PC-3 (cell line): ENCODE results near the gene CEACAM19. TPM values are rescaled to one million over a fixed set of nuclear protein-coding genes. Genes with fewer than 3 reads are reported as not detected.
A peak's percentile ranks its signal among the peaks of the same experiment; 100 is the strongest.

Experiments used
- ATAC-seq: fragments of 200-7000 bp; cut with Tn5 transposase; 2 replicates; pipeline ENCODE4 v1.9.1; 2020; ENCODE audit warnings: mild to moderate bottlenecking, moderate library complexity
- BruUV-seq: library from RNA; stranded (reverse); fragments of 400-500 nt; replicated peaks from 2 replicates; lab custom pipeline; 2021; lab: Mats Ljungman, UMichigan
- CTCF ChIA-PET: fragments of 300-600 bp; sonication (Branson Sonifier 250); formaldehyde crosslinking; loops from one replicate; lab custom pipeline; 2022; ENCODE audit warnings: antibody characterized with exemption; lab: Charles Lee
- POLR2A ChIA-PET: fragments of 300-600 bp; sonication (Branson Sonifier 250); formaldehyde crosslinking; loops from one replicate; lab custom pipeline; 2022; ENCODE audit warnings: antibody characterized with exemption; ENCODE audit not compliant: unreplicated experiment; lab: Charles Lee
- DNase-seq: peaks from one replicate; pipeline ENCODE4 v3.0.0-alpha.2; 2015
- H2AFZ ChIP-seq: fragments of 300-600 bp; sonication (generic); 2 replicates; pipeline ENCODE4 v1.6.0; 2016; ENCODE audit warnings: antibody characterized with exemption, low read length
- H3F3A ChIP-seq: fragments of 300-600 bp; sonication (generic); one replicate; pipeline ENCODE4 v1.6.0; 2017; ENCODE audit warnings: antibody characterized with exemption, low read length, control low read depth, mild to moderate bottlenecking; ENCODE audit not compliant: unreplicated experiment
- H3K27ac ChIP-seq: fragments of 300-600 bp; sonication (generic); 2 replicates; pipeline ENCODE4 v1.5.1; 2016; ENCODE audit warnings: mild to moderate bottlenecking, low read length
- H3K27me3 ChIP-seq: fragments of 300-600 bp; sonication (generic); 2 replicates; pipeline ENCODE4 v1.6.1; 2016; ENCODE audit warnings: low read length, mixed read lengths
- H3K36me3 ChIP-seq: fragments of 300-600 bp; sonication (generic); 2 replicates; pipeline ENCODE4 v1.6.1; 2016; ENCODE audit warnings: low read depth, mixed run types, low read length, mixed read lengths
- H3K4me1 ChIP-seq: fragments of 300-600 bp; sonication (generic); 2 replicates; pipeline ENCODE4 v1.5.1; 2016; ENCODE audit warnings: low read length; ENCODE audit not compliant: insufficient read depth
- H3K4me2 ChIP-seq: fragments of 300-600 bp; sonication (generic); 2 replicates; pipeline ENCODE4 v1.6.0; 2016; ENCODE audit warnings: low read length
- H3K4me3 ChIP-seq: fragments of 300-600 bp; sonication (generic); 2 replicates; pipeline ENCODE4 v1.5.1; 2016; ENCODE audit warnings: mild to moderate bottlenecking, low read length, mixed read lengths
- H3K79me2 ChIP-seq: fragments of 300-600 bp; sonication (generic); 2 replicates; pipeline ENCODE4 v1.6.1; 2017; ENCODE audit warnings: low read length, mixed read lengths
- H3K9ac ChIP-seq: fragments of 300-600 bp; sonication (generic); 2 replicates; pipeline ENCODE4 v1.6.0; 2016; ENCODE audit warnings: mild to moderate bottlenecking, low read length
- H3K9me2 ChIP-seq: fragments of 300-600 bp; sonication (generic); replicated peaks from 2 replicates; pipeline ENCODE4 v1.6.1; 2016; ENCODE audit warnings: mixed run types, low read length, mixed read lengths
- H3K9me3 ChIP-seq: fragments of 300-600 bp; sonication (generic); 2 replicates; pipeline ENCODE4 v1.6.1; 2016; ENCODE audit warnings: low read length, mixed read lengths
- H4K20me1 ChIP-seq: fragments of 300-600 bp; sonication (generic); 2 replicates; pipeline ENCODE4 v1.6.1; 2016; ENCODE audit warnings: low read length, mixed read lengths
- EZH2 ChIP-seq: fragments of 300-600 bp; sonication (generic); IDR thresholded peaks from one replicate; pipeline ENCODE4 v1.6.1; 2017; ENCODE audit warnings: antibody characterized with exemption, mild to moderate bottlenecking, low read length; ENCODE audit not compliant: unreplicated experiment
- EZH2phosphoT487 ChIP-seq: fragments of 300-600 bp; sonication (generic); IDR thresholded peaks from 2 replicates; pipeline ENCODE4 v1.6.1; 2018; ENCODE audit warnings: mild to moderate bottlenecking, antibody characterized with exemption, low read length, borderline replicate concordance
- intact Hi-C: fragments of 100-400 bp; cut with micrococcal nuclease; formaldehyde crosslinking; loops from 2 replicates; pipeline ENCODE4 v1.9.0; 2023
- total RNA-seq: library from RNA; depleted of rRNA; stranded (reverse); fragments of >200 nt; gene quantifications from 2 replicates; pipeline ENCODE4 v1.2.3, GENCODE V29; 2014
- TF ChIP-seq, protein P1 (sequence below): fragments of 300-600 bp; sonication (generic); conservative IDR thresholded peaks from 2 replicates; pipeline ENCODE4 v1.5.1; 2017; ENCODE audit warnings: antibody characterized with exemption, low read depth, mild to moderate bottlenecking, low read length

CEACAM19 gene
- total RNA-seq, 1 experiment from 2014 or later, result 4.3 TPM

DNA sequence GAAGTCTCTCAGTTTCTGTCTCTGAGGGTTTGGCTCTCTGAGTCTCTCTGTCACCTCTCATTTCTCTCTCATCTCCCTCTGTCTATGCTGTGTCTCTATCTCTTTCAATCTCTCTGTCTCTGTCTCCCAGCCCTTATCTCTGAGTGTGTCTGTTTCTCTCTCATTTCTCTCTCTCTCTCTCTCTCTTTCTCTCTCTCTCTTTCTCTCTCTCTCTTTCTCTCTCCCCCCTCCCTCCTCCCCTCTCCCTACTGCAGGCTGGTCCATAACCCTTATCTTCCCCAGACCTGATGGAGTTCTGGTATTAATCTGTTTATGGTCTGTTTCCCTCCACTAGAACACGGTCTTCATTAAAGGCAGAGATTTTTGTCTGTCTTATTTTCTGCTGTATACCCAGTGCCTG is 28.9 kb upstream of the CEACAM19 start:
- no peak for TF ChIP-seq EZH2
- TF ChIP-seq EZH2phosphoT487, result no peak
- TF ChIP-seq, protein P1, sequence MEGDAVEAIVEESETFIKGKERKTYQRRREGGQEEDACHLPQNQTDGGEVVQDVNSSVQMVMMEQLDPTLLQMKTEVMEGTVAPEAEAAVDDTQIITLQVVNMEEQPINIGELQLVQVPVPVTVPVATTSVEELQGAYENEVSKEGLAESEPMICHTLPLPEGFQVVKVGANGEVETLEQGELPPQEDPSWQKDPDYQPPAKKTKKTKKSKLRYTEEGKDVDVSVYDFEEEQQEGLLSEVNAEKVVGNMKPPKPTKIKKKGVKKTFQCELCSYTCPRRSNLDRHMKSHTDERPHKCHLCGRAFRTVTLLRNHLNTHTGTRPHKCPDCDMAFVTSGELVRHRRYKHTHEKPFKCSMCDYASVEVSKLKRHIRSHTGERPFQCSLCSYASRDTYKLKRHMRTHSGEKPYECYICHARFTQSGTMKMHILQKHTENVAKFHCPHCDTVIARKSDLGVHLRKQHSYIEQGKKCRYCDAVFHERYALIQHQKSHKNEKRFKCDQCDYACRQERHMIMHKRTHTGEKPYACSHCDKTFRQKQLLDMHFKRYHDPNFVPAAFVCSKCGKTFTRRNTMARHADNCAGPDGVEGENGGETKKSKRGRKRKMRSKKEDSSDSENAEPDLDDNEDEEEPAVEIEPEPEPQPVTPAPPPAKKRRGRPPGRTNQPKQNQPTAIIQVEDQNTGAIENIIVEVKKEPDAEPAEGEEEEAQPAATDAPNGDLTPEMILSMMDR, result no peak
- Histone ChIP-seq H4K20me1 (peaks cover 8% of the 10 kb centered on the region), H3K9me3 (no peaks in the 10 kb centered on the region), H3K79me2 (peaks cover 38% of the 10 kb centered on the region), H3K36me3 (peaks cover 4% of the 10 kb centered on the region; the same call in 1 of the 2 replicates), H2AFZ (no peak overlapping the region), H3K4me3 (no peak overlapping the region), H3K9me2 (no peaks in the 10 kb centered on the region), H3K4me1 (peaks cover 35% of the 10 kb centered on the region), H3K27ac (no peak overlapping the region), H3K9ac (no peak overlapping the region), H3K4me2 (no peak overlapping the region), H3K27me3 (no peaks in the 10 kb centered on the region), H3F3A (no peaks in the 10 kb centered on the region)
- ATAC-seq (no peak), DNase-seq (no peak)
- ChIA-PET POLR2A (no interaction called here), CTCF (no interaction called here)
- intact Hi-C loops, result loop anchor here (5.0 kb wide), 1 partner anchor 55 kb away; no protein-coding TSS in a partner anchor
- BruUV-seq, result no TSS peak

DNA sequence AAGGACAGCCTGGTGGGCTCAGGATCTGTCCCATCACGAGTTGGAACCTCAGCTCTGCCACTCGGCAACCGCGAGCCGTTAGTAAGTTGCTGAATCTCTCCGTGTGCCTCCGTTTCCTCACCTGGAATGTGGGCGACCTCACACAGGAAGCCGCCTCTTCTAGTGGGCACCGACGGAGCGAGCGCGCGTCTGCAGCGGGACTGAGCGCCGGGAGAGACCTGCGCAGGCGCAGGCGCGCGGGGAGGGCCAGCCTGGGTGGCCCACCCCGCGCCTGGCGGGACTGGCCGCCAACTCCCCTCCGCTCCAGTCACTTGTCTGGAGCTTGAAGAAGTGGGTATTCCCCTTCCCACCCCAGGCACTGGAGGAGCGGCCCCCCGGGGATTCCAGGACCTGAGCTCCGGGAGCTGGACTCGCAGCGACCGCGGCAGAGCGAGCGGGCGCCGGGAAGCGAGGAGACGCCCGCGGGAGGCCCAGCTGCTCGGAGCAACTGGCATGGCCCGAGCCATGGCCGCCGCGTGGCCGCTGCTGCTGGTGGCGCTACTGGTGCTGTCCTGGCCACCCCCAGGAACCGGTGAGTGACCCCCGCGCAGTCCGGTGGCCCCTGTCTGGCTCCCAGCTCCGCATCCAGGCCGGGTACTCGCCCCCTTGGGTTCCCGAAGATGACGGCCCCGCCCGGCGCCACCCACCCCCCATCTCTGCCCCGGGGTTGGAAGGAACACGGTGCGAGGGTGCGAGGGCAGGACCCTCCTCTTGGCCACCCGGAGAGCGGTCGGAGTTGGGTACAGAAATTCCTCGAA is 27.5 kb upstream of the CEACAM19 start, which contains the start of gene PVR:
Gene PVR (plus strand): TSS at position 306 of the 797 bp plus-strand sequence. CDS start 187 bp downstream, at position 493.
- Histone ChIP-seq H2AFZ (peak within 1 kb of the TSS; percentile 82), H3F3A (no peaks in the 10 kb centered on the region), H3K9me3 (no peaks in the 10 kb centered on the region), H3K9me2 (no peaks in the 10 kb centered on the region), H3K4me1 (peaks cover 36% of the 10 kb centered on the region), H4K20me1 (peaks cover 13% of the 10 kb centered on the region), H3K36me3 (peaks cover 10% of the 10 kb centered on the region), H3K4me2 (peak within 1 kb of the TSS; percentile 88), H3K27me3 (no peaks in the 10 kb centered on the region), H3K27ac (peak within 1 kb of the TSS; percentile 78), H3K4me3 (peak within 1 kb of the TSS; percentile 89), H3K79me2 (peaks cover 48% of the 10 kb centered on the region), H3K9ac (peak within 1 kb of the TSS; percentile 94)
- TF ChIP-seq EZH2 (no peak), EZH2phosphoT487 (no peak)
- TF ChIP-seq, protein P1, result no peak
- ChIA-PET POLR2A (interaction anchor here (0.6 to 1.3 kb wide), 2 partner anchors 14 to 55 kb away, joined by 3 to 7 read pairs; no protein-coding TSS in a partner anchor), CTCF (no interaction called here)
- BruUV-seq, result no TSS peak
- DNase-seq, result peak; percentile 77
- intact Hi-C loops, result loop anchor here (5.0 kb wide), 1 partner anchor 57 kb away; no protein-coding TSS in a partner anchor
- peak; percentile 83 for ATAC-seq
